CD8-positive, alpha-beta memory T cell (primary cell): Measurements from ENCODE around the gene YLPM1. TPM values are rescaled to one million over a fixed set of nuclear protein-coding genes. Genes with fewer than 3 reads are reported as not detected.

Source experiments
- CTCF ChIA-PET: fragments of 350-600 bp; sonication (Branson Sonifier 250); formaldehyde crosslinking; loops from one replicate; lab custom pipeline; 2021; ENCODE audit warnings: antibody characterized with exemption; lab: Charles Lee
- POLR2A ChIA-PET: fragments of 350-600 bp; sonication (Branson Sonifier 250); formaldehyde crosslinking; loops from one replicate; lab custom pipeline; 2021; ENCODE audit warnings: antibody characterized with exemption; lab: Charles Lee
- DNase-seq, 5 donors: peaks; one replicate each; pipeline versions ENCODE4 v3.0.0 to v3.0.0-alpha.2; 2020 to 2022; ENCODE audit warnings: mixed read lengths in 1 of 5
- H3K27ac ChIP-seq: one replicate; pipeline ENCODE4 v1.7.0; 2013; ENCODE audit warnings: low read depth, mild to moderate bottlenecking, low read length, moderate library complexity
- H3K27me3 ChIP-seq: 2 replicates; pipeline ENCODE4 v1.7.0; 2013; ENCODE audit warnings: low read length, mild to moderate bottlenecking; ENCODE audit not compliant: insufficient read depth, poor library complexity, severe bottlenecking
- H3K36me3 ChIP-seq: 2 replicates; pipeline ENCODE4 v1.7.0; 2013; ENCODE audit warnings: mild to moderate bottlenecking, low read length, moderate library complexity; ENCODE audit not compliant: insufficient read depth
- H3K4me1 ChIP-seq: 2 replicates; pipeline ENCODE4 v1.7.0; 2013; ENCODE audit warnings: mild to moderate bottlenecking, low read length, moderate library complexity; ENCODE audit not compliant: insufficient read depth
- H3K4me3 ChIP-seq: 2 replicates; pipeline ENCODE4 v1.7.0; 2013; ENCODE audit warnings: mild to moderate bottlenecking, low read length
- H3K9me3 ChIP-seq: 2 replicates; pipeline ENCODE4 v1.7.0; 2013; ENCODE audit warnings: mild to moderate bottlenecking, low read length
- H3K27ac Mint-ChIP-seq, 8 donors: one replicate each; pipeline ENCODE4 v1.8.0; 2020 to 2021; ENCODE audit warnings: mixed read lengths in 8 of 8, mild to moderate bottlenecking in 6 of 8, inconsistent platforms in 3 of 8, moderate library complexity in 3 of 8
- H3K27me3 Mint-ChIP-seq, 2 donors: one replicate each; pipeline ENCODE4 v1.8.0; 2020 to 2021; ENCODE audit warnings: mixed read lengths in 2 of 2, mild to moderate bottlenecking in 1 of 2, moderate library complexity in 1 of 2
- H3K36me3 Mint-ChIP-seq, 3 donors: one replicate each; pipeline ENCODE4 v1.8.0; 2020 to 2021; ENCODE audit warnings: mixed read lengths in 3 of 3, inconsistent platforms in 1 of 3, mild to moderate bottlenecking in 1 of 3
- H3K4me1 Mint-ChIP-seq, 3 donors: one replicate each; pipeline ENCODE4 v1.8.0; 2020 to 2021; ENCODE audit warnings: mixed read lengths in 3 of 3, inconsistent platforms in 1 of 3, mild to moderate bottlenecking in 1 of 3
- H3K4me3 Mint-ChIP-seq, 7 donors: one replicate each; pipeline ENCODE4 v1.8.0; 2020 to 2021; ENCODE audit warnings: mixed read lengths in 7 of 7, mild to moderate bottlenecking in 6 of 7, moderate library complexity in 4 of 7, inconsistent platforms in 2 of 7
- H3K9me3 Mint-ChIP-seq, 5 donors: one replicate each; pipeline ENCODE4 v1.8.0; 2020 to 2022; ENCODE audit warnings: mixed read lengths in 5 of 5, mild to moderate bottlenecking in 3 of 5, moderate library complexity in 2 of 5, inconsistent platforms in 1 of 5
- polyA plus RNA-seq: library from polyadenylated mRNA; unstranded; fragments of 300-500 nt; fragmentation: Illumina TruSeq; gene quantifications from one replicate; pipeline ENCODE4 v1.2.3, GENCODE V29; 2021
- total RNA-seq, 2 experiments: library from RNA; stranded (reverse); gene quantifications; one replicate each; pipeline ENCODE4 v1.2.3, GENCODE V29; 2021

The YLPM1 gene
- total and polyA plus RNA-seq, 3 experiments from 2014 or later = 16.9 to 53.8 (median 52.2) TPM

DNA sequence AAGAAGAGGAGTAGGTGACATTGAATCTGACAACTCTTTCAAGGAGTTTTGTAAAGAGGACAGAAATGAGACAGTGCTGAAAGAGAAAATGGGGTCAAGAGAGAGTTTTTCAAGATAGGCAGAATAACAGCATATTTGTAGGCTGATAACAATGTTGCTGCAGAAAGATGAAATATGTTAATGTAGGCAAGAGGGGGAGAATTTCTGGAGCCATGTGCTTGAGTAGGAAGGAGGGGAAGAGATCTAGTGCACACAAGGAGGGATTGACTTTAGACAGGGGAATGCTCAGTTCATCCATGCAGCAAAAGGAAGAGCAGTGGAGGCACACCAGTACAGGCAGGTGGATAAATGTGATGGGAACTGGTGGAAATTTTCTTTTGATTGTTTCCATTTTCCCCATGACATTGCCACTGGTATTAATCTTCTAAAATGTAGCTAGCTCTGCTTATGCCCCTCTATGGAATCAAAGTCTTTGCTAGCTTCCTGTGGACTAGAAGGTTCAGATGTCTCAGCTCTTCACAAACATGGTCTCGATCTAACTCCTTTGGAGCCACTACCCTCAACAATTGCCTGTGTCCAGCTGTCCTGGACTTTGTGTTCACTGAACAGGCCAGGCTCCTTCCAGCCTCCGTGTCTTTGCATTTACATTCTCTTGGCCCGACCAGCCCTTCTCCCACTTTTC lies 103.7 kb downstream of the YLPM1 start:
- Histone ChIP-seq H3K27ac (no peak overlapping the region), H3K36me3 (no peaks in the 10 kb centered on the region), H3K4me3 (no peak overlapping the region), H3K9me3 (no peaks in the 10 kb centered on the region), H3K27me3 (no peaks in the 10 kb centered on the region), H3K4me1 (peaks cover 15% of the 10 kb centered on the region)
- H3K36me3 Mint-ChIP-seq = no peaks in the 10 kb centered on the region
- H3K27ac Mint-ChIP-seq = peak overlapping the region; percentile 47 to 92 (median 74)
- peak overlapping the region in 3 of 7 donors; percentile 46 to 73 (median 66) for H3K4me3 Mint-ChIP-seq
- peaks cover 0 to 1% of the 10 kb centered on the region in 2 donors for H3K27me3 Mint-ChIP-seq
- peaks cover 22 to 27% (median 24%) of the 10 kb centered on the region in 3 donors for H3K4me1 Mint-ChIP-seq
- CTCF ChIA-PET = interaction anchor here (0.8 to 3.5 kb wide), 7 partner anchors 10 to 258 kb away, joined by 3 to 15 read pairs (median 4); partner anchors contain the start of genes DLST and PROX2
- DNase-seq = no peak
- POLR2A ChIA-PET = interaction anchor here (2.7 kb wide), 1 partner anchor 15 kb away, joined by 14 read pairs; the partner anchor contains the start of gene DLST
- H3K9me3 Mint-ChIP-seq = no peaks in the 10 kb centered on the region

DNA sequence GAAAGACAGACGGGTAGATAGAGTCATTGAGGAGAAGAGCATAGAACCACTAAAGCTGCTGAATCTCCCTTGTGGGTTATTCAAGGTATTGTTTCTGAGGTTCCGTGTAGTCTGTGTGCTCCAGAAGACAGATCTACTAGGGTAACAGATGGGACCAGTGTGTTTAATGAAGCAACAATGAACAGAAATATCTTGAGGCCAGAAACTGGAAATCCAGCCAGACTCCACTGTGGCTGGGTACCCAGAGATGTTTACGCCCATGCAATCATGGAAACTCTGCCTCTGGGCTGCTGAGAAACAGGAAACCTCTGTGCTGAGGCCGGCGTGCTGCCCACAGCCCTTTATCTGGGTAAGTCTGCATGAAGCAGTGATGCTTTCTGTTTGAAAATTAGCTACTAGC lies 104.6 kb downstream of the YLPM1 start:
- no peaks in the 10 kb centered on the region for H3K27me3 Mint-ChIP-seq
- Histone ChIP-seq H3K9me3 (no peaks in the 10 kb centered on the region), H3K36me3 (no peaks in the 10 kb centered on the region), H3K4me3 (peak overlapping the region; percentile 43), H3K4me1 (peaks cover 15% of the 10 kb centered on the region), H3K27ac (no peak overlapping the region), H3K27me3 (no peaks in the 10 kb centered on the region)
- H3K27ac Mint-ChIP-seq = peak overlapping the region; percentile 47 to 92 (median 64)
- no peaks in the 10 kb centered on the region for H3K36me3 Mint-ChIP-seq
- DNase-seq = peak; percentile 17 to 73 (median 36)
- H3K4me3 Mint-ChIP-seq = peak overlapping the region in 6 of 7 donors; percentile 0 to 73 (median 57)
- ChIA-PET POLR2A (interaction anchor here (0.5 to 2.7 kb wide), 3 partner anchors 12 to 32 kb away, joined by 3 to 14 read pairs (median 4); partner anchors contain the start of gene DLST), CTCF (interaction anchor here (1.3 to 3.5 kb wide), 5 partner anchors 9 to 259 kb away, joined by 4 to 15 read pairs (median 7); partner anchors contain the start of genes DLST and PROX2)
- H3K9me3 Mint-ChIP-seq = no peaks in the 10 kb centered on the region
- H3K4me1 Mint-ChIP-seq = peaks cover 22 to 27% (median 24%) of the 10 kb centered on the region in 3 donors

DNA sequence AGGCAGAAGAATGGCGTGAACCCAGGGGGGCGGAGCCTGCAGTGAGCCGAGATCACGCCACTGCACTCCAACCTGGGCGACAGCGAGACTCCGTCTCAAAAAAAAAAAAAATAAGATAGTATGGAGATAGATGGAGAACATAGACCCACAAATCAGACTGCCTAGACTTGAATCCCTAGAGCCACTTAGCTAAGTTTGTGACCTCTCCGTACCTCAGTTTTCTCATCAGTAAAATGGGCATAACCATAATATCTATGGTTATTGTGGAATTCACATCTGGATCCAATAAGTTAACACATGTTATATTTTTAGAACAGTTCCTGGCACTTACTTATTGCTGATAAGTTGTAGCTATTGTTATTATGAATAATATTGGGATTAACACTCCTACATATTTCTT lies 105.6 kb downstream of the YLPM1 start:
- CTCF ChIA-PET = interaction anchor here (1.3 to 3.5 kb wide), 5 partner anchors 8 to 260 kb away, joined by 4 to 15 read pairs (median 7); partner anchors contain the start of genes DLST and PROX2
- H3K36me3 Mint-ChIP-seq = no peaks in the 10 kb centered on the region

DNA sequence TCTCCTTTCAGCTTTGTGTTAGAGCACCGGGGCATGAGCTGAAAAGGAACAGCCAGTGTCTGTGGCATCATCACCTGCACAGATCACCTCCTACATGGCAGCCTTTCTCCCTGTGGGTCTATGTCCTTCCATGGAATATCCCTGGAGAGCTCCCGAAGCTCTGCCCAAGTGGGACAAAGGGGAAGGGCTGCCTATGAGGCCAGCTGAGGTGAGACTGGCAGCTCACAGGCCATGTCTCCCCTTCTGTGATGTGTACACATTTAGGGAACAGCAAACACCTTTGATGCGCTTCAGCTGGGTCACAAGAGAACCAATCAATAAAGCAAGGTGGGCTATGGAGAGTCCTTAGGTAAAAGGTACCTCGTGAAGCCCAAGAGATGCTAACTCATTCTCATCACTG lies 108.7 kb downstream of the YLPM1 start:
- H3K4me3 Mint-ChIP-seq = no peak overlapping the region
- H3K27ac ChIP-seq = no peak overlapping the region
- H3K36me3 ChIP-seq = no peaks in the 10 kb centered on the region
- H3K27me3 Mint-ChIP-seq = peaks cover 0 to 1% of the 10 kb centered on the region in 2 donors
- H3K27ac Mint-ChIP-seq = no peak overlapping the region
- ChIA-PET CTCF (interaction anchor here (0.8 to 12.1 kb wide), 7 partner anchors 8 to 425 kb away, joined by 3 to 125 read pairs (median 4); no protein-coding TSS in a partner anchor), POLR2A (no interaction called here)
- no peaks in the 10 kb centered on the region for H3K27me3 ChIP-seq
- H3K9me3 Mint-ChIP-seq = no peaks in the 10 kb centered on the region
- H3K4me3 ChIP-seq = no peak overlapping the region
- H3K4me1 ChIP-seq = peaks cover 28% of the 10 kb centered on the region
- H3K36me3 Mint-ChIP-seq = no peaks in the 10 kb centered on the region
- H3K9me3 ChIP-seq = no peaks in the 10 kb centered on the region
- H3K4me1 Mint-ChIP-seq = peaks cover 30 to 41% (median 37%) of the 10 kb centered on the region in 3 donors
- no peak for DNase-seq

More for the DNA sequence above, 105.6 kb downstream of the YLPM1 start:
- H3K4me3 Mint-ChIP-seq = no peak overlapping the region
- POLR2A ChIA-PET = interaction anchor here (2.7 kb wide), 1 partner anchor 13 kb away, joined by 14 read pairs; the partner anchor contains the start of gene DLST
- H3K27ac ChIP-seq = no peak overlapping the region
- H3K9me3 Mint-ChIP-seq = no peaks in the 10 kb centered on the region
- H3K4me1 ChIP-seq = peaks cover 15% of the 10 kb centered on the region
- no peaks in the 10 kb centered on the region for H3K9me3 ChIP-seq
- H3K27me3 ChIP-seq = no peaks in the 10 kb centered on the region
- no peak overlapping the region for H3K4me3 ChIP-seq
- no peaks in the 10 kb centered on the region for H3K36me3 ChIP-seq
- DNase-seq = no peak
- no peaks in the 10 kb centered on the region for H3K27me3 Mint-ChIP-seq
- H3K27ac Mint-ChIP-seq = peak overlapping the region in 2 of 8 donors; percentile 18 to 34
- H3K4me1 Mint-ChIP-seq = peaks cover 22 to 30% (median 26%) of the 10 kb centered on the region in 3 donors

DNA sequence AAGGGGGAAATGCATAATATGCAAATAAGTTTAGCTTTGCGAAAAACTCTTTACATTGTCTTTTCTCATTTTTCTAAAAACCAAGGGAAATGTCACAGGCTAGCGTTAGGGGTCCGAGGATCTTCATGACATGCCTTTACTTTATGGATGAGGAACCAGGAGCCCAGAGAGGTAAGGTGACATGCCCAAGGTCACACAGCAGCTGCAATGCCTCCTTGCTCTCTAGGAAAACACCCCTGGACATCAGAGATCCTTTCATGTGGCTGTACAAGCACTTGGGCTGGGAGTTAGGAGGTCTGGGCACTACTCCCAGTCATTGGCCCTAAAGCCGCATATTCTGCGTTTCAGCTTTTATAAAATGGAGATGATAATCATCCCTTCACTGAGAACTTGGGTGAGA lies 112.1 kb downstream of the YLPM1 start:
- H3K9me3 ChIP-seq = no peaks in the 10 kb centered on the region
- Mint-ChIP-seq H3K27me3 (peaks cover 0 to 1% of the 10 kb centered on the region in 2 donors), H3K4me3 (peak overlapping the region in 5 of 7 donors; percentile 12 to 71 (median 51)), H3K36me3 (no peaks in the 10 kb centered on the region), H3K27ac (peak overlapping the region in 7 of 8 donors; percentile 34 to 92 (median 67)), H3K9me3 (no peaks in the 10 kb centered on the region), H3K4me1 (peaks cover 23 to 40% (median 33%) of the 10 kb centered on the region in 3 donors)
- ChIA-PET CTCF (interaction anchor here (9.7 to 12.1 kb wide), 2 partner anchors 13 to 31 kb away, joined by 84 to 125 read pairs; no protein-coding TSS in a partner anchor), POLR2A (no interaction called here)
- peaks cover 17% of the 10 kb centered on the region for H3K4me1 ChIP-seq
- no peak overlapping the region for H3K27ac ChIP-seq
- no peaks in the 10 kb centered on the region for H3K36me3 ChIP-seq
- H3K27me3 ChIP-seq = no peaks in the 10 kb centered on the region
- DNase-seq = no peak
- no peak overlapping the region for H3K4me3 ChIP-seq

DNA sequence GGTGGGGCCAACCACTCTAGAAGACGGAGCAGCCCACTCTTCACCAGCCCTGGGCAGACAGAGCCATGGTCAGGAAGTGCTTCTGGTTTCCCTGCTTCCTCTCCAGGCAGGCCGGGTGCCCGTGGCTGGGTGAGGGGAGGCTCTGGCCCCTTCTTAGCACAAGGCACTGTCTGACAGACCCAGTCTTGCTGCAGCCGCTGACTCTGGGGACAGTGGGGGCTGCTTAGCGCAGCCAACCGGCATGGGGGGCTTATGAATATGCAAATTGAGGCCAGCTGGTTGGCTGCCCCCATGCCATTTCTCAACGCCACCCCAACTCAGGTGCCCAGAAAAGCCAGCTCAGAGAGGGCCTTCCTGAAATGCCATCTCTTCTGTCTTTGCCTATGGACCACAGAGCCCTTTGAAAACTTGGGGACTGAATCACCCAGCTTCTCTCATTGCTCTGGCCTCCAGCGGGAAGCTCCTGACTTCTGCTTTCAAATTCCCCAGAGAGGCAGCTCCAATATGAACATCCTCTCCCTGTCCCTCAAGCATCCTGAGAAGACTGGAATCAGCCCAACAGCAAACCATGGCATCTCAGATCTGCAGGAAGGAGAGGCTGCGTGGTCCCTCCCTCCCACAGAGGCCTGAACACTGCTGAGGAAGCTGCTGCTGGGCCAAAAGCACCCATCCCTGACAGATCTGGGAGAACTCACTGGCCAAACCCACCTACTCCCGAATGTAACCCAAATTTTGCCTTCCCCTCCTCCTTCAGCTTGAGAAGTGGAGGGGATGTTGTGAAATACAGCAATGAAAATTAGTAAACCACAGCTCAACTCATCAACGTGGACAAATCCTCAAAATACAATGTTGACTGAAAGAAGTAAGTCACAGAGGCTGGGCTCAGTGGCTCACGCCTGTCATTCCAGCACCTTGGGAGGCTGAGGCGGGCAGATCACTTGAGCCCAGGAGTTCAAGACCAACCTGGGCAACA lies 113.1 kb downstream of the YLPM1 start, which contains the start of gene PROX2:
Gene PROX2 (minus strand): TSS at position 205 of the 973 bp plus-strand sequence. CDS start 12,311 bp downstream, outside the sequence.
- H3K4me3 Mint-ChIP-seq = peak within 1 kb of the TSS; percentile 35 to 71 (median 63)
- H3K9me3 ChIP-seq = no peaks in the 10 kb centered on the region
- H3K27me3 ChIP-seq = no peaks in the 10 kb centered on the region
- H3K4me3 ChIP-seq = peak within 1 kb of the TSS; percentile 6
- H3K4me1 ChIP-seq = peaks cover 22% of the 10 kb centered on the region
- no peaks in the 10 kb centered on the region for H3K9me3 Mint-ChIP-seq
- peak within 1 kb of the TSS; percentile 34 to 94 (median 80) for H3K27ac Mint-ChIP-seq
- H3K4me1 Mint-ChIP-seq = peaks cover 30 to 49% (median 43%) of the 10 kb centered on the region in 3 donors
- H3K27ac ChIP-seq = no peak within 1 kb of the TSS
- H3K36me3 ChIP-seq = no peaks in the 10 kb centered on the region
- CTCF ChIA-PET = interaction anchor here (0.7 to 12.1 kb wide), 5 partner anchors 8 to 649 kb away, joined by 3 to 125 read pairs (median 4); no protein-coding TSS in a partner anchor
- POLR2A ChIA-PET = interaction anchor here (0.9 kb wide), 1 partner anchor 113 kb away, joined by 3 read pairs; the partner anchor contains the start of gene YLPM1
- peak in 4 of 5 donors; percentile 8 to 52 (median 20) for DNase-seq
- peaks cover 0 to 1% of the 10 kb centered on the region in 2 donors for H3K27me3 Mint-ChIP-seq
- H3K36me3 Mint-ChIP-seq = peaks cover 0 to 3% (median 0%) of the 10 kb centered on the region in 3 donors
